NB4 (cell line): ENCODE data around the gene ZNF200.

ENCODE experiments used
- DNase-seq: peaks from one replicate; pipeline ENCODE4 v3.0.0; 2010; ENCODE audit warnings: low read depth
- H3K4me3 ChIP-seq: one replicate; pipeline ENCODE4 v1.5.1; 2011; ENCODE audit warnings: mild to moderate bottlenecking, low read depth, low read length, moderate library complexity
- MAX ChIP-seq: IDR thresholded peaks from 2 replicates; pipeline ENCODE4 v1.6.1; 2011; ENCODE audit warnings: low read depth, low read length
- MYC ChIP-seq: IDR thresholded peaks from 2 replicates; pipeline ENCODE4 v1.6.1; 2011; ENCODE audit warnings: low read depth, low read length
- POLR2A ChIP-seq: IDR thresholded peaks from 2 replicates; pipeline ENCODE4 v1.6.1; 2011; ENCODE audit warnings: mild to moderate bottlenecking; ENCODE audit not compliant: insufficient read length; ENCODE audit errors: extremely low read depth
- TF ChIP-seq, protein P1 (sequence below): IDR thresholded peaks from one replicate; pipeline ENCODE4 v1.5.1; 2012; ENCODE audit warnings: low read depth, low read length

Gene ZNF200

DNA sequence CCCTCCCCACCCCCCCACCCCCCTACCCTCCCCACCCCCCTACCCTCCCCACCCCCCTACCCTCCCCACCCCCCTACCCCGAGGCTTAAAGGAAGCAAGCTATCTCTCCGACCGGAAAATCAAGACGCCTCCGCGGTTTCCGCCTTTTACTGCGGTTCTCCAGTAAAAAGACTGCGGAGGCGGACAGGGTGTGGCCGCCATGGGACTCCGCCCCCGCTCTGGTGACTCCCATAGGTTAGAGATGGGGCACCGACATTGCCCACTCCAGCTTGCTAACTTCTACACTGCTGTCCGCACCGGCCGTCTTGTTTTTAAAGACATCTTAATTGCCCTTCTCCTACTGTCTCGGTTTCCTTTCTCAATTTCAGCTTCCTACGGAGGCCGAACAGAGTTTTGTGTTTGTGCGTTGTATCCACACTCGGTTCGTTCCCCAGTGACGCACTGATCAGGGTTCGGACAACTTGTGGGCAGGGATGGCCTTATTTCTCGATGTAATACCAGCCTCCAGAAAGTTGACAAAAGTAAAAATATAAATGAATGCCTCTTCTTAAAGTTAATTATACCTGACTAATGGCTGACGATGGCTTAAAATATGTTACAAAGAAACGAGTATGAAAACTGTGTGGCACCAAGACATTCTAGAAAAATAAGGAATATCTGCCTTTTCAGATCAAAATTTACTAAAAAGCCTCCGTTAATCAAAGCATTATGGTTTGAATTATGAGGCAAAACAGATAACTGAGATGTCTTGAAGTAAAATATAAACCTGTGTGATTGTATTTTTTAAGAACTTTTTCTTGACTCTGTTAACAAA is 1.1 kb upstream of the ZNF200 start:
- DNase-seq = peak; percentile 34
- H3K4me3 ChIP-seq = no peak overlapping the region
- no peak for TF ChIP-seq MAX
- TF ChIP-seq MYC = no peak
- TF ChIP-seq, protein P1, sequence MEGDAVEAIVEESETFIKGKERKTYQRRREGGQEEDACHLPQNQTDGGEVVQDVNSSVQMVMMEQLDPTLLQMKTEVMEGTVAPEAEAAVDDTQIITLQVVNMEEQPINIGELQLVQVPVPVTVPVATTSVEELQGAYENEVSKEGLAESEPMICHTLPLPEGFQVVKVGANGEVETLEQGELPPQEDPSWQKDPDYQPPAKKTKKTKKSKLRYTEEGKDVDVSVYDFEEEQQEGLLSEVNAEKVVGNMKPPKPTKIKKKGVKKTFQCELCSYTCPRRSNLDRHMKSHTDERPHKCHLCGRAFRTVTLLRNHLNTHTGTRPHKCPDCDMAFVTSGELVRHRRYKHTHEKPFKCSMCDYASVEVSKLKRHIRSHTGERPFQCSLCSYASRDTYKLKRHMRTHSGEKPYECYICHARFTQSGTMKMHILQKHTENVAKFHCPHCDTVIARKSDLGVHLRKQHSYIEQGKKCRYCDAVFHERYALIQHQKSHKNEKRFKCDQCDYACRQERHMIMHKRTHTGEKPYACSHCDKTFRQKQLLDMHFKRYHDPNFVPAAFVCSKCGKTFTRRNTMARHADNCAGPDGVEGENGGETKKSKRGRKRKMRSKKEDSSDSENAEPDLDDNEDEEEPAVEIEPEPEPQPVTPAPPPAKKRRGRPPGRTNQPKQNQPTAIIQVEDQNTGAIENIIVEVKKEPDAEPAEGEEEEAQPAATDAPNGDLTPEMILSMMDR = no peak
- TF ChIP-seq POLR2A = no peak

DNA sequence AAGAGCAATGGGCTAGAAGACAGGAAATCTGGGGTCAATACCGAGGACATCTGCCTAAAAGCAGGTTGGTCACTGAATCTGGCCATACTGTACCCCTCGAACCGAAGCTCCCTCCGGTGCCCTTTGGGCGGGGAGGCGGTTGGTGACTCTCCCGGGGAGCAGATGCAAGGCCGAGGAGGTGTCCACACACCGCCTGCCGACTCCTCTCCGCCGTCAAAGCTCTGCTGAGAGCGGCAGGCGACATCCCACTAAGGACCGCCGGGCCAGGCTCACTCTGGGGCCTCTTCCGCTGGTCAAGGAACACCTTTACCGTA is 458 bp downstream of the ZNF200 start:
- DNase-seq = no peak
- TF ChIP-seq MAX (no peak), MYC (no peak), POLR2A (no peak)
- TF ChIP-seq, protein P1 = no peak

DNA sequence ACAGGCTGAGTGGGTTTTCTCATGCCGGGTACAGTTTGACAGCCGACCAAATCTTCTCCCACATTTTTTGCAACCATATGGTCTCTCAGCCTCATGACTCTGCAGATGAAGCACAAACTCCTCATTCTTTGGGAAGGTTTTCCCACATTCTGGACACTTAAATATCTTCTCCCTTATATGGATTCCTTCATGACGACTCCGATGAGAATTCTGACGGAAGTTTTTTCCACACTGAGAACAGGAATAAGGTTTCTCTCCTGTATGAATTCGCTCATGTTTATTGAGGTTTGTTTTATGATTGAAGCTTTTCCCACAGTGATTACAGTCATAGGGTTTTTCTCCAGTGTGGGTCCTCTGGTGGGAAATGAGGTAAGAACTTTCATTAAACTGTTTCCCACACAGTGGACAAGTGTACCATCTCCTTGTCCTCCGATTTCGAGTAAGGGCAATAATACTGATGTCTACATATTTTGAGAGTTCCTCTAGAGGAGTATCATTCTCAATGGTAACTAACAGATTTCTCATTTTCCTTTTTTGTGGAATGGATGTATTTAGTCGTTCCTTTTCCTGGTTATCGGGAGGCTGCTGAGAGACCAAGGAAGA is 10.9 kb downstream of the ZNF200 start:
- DNase-seq = no peak
- no peak for TF ChIP-seq POLR2A
- TF ChIP-seq, protein P1 = no peak
- no peak for TF ChIP-seq MAX
- TF ChIP-seq MYC = no peak
- H3K4me3 ChIP-seq = no peak overlapping the region

More for the DNA sequence above, 458 bp downstream of the ZNF200 start:
- H3K4me3 ChIP-seq = peak overlapping the region; percentile 95

DNA sequence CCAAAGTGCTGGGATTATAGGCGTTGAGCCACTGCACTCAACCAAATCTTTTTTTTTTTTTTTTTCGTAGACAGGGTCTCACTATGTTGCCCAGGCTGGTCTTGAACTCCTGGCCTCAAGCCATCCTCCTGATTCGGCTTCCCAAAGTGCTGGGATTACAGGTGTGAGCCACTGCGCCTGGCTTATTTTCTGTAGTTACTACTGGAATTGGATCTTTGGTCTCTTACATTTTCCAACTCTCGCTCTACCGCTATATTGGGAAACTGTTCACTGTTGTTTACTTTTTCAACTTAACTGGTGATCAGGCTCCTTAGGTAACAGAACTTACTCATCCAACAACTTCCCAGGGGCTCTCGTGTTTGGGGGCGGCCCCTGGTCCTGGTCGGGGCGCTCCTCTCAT is 14.1 kb downstream of the ZNF200 start:
- DNase-seq = no peak
- H3K4me3 ChIP-seq = no peak overlapping the region
- TF ChIP-seq MAX (no peak), MYC (no peak), POLR2A (no peak)
- TF ChIP-seq, protein P1 = no peak

GRCh38 chr16:3216263-3216640 is 18.7 kb downstream of the ZNF200 start:
- TF ChIP-seq, protein P1 = no peak
- TF ChIP-seq POLR2A (no peak), MYC (no peak), MAX (no peak)
- no peak overlapping the region for H3K4me3 ChIP-seq
- DNase-seq = no peak
